Gastrocnemius medialis (tissue), 4 donors: ENCODE measurements around the gene FOXP4. TPM values are rescaled to one million over a fixed set of nuclear protein-coding genes. Genes with fewer than 3 reads are reported as not detected.

Experiments used
- ATAC-seq, 2 donors: fragments of 150-250 bp; one replicate each; pipeline ENCODE4 v1.9.1; 2016
- DNase-seq, 2 donors: peaks; one replicate each; pipeline ENCODE4 v3.0.0-alpha.2; 2019
- H3K27ac ChIP-seq, 4 donors: fragments of 200-600 bp; sonication (generic); 1 replicate in 1 of 4; 2 replicates in 3 of 4; pipeline ENCODE4 v1.5.1; 2016 to 2018; ENCODE audit warnings: mild to moderate bottlenecking in 2 of 4, moderate library complexity in 1 of 4
- H3K27me3 ChIP-seq, 3 donors: fragments of 200-600 bp; sonication (generic) in 2 of 3; 1 replicate in 1 of 3; 2 replicates in 2 of 3; pipeline versions ENCODE4 v1.5.1 to v1.6.0; 2016 to 2019; ENCODE audit warnings: mild to moderate bottlenecking in 1 of 3, moderate library complexity in 1 of 3
- H3K36me3 ChIP-seq, 2 donors: fragments of 200-600 bp; sonication (generic) in 1 of 2; one replicate each; pipeline ENCODE4 v1.5.1; 2017 to 2018
- H3K4me1 ChIP-seq, 2 donors: fragments of 200-600 bp; sonication (generic) in 1 of 2; one replicate each; pipeline ENCODE4 v1.5.1; 2016 to 2017; ENCODE audit warnings: mild to moderate bottlenecking in 2 of 2
- H3K4me3 ChIP-seq, 4 donors: fragments of 200-600 bp; sonication (generic) in 3 of 4; 1 replicate in 1 of 4; 2 replicates in 3 of 4; pipeline ENCODE4 v1.5.1; 2016 to 2019; ENCODE audit warnings: mild to moderate bottlenecking in 2 of 4
- H3K9me3 ChIP-seq, 3 donors: fragments of 200-600 bp; sonication (generic) in 2 of 3; 1 replicate in 1 of 3; 2 replicates in 2 of 3; pipeline ENCODE4 v1.5.1; 2016 to 2019
- CTCF ChIP-seq, 5 experiments: fragments of 450-650 bp in 3 of 5; fragments of 200-600 bp in 2 of 5; sonication (generic) in 2 of 5; IDR thresholded peaks in 4 of 5; conservative IDR thresholded peaks in 1 of 5; 1 replicate in 4 of 5; 2 replicates in 1 of 5; pipeline ENCODE4 v1.5.1; 2016 to 2019; ENCODE audit warnings: antibody characterized with exemption in 5 of 5, mild to moderate bottlenecking in 3 of 5, moderate library complexity in 3 of 5
- POLR2A ChIP-seq, 2 donors: fragments of 450-650 bp; IDR thresholded peaks; one replicate each; pipeline ENCODE4 v1.6.1; 2017; ENCODE audit warnings: antibody characterized with exemption in 2 of 2, mild to moderate bottlenecking in 2 of 2, moderate library complexity in 2 of 2
- in situ Hi-C, 4 donors: fragments of 200-750 bp; cut with MboI; loops; one replicate each; pipeline versions ENCODE4 v1.15.0 to v1.8.0; 2017; ENCODE audit warnings: low sequenced_read_pairs in 4 of 4
- intact Hi-C: fragments of 100-400 bp; cut with DNase I; formaldehyde crosslinking; loops from one replicate; pipeline ENCODE4 v1.15.1; 2023; ENCODE audit warnings: low total_unique reads
- total RNA-seq, 4 donors: library from RNA; depleted of rRNA; stranded (reverse); fragments of >200 nt; gene quantifications; one replicate each; pipeline versions ENCODE4 v1.1.0 to v1.2.3, GENCODE V29; 2016

Gene FOXP4
- total RNA-seq, 4 donors from 2014 or later, result 3.4 to 11.4 (median 6.5) TPM

GRCh38 chr6:41583565-41583964 is 37.4 kb downstream of the FOXP4 start:
- intact Hi-C loops (no loop called here), in situ Hi-C loops (no loop called here)
- H3K4me1 ChIP-seq, result peaks cover 16 to 19% of the 10 kb centered on the region in 2 donors
- no peak for TF ChIP-seq POLR2A (IDR thresholded peaks at IDR 0.05)
- TF ChIP-seq CTCF (IDR thresholded peaks at IDR 0.05 in 4 of 5, conservative IDR thresholded peaks at IDR 0.05 in 1 of 5), result no peak
- DNase-seq (no peak), ATAC-seq (no peak)
- no peak overlapping the region for H3K27ac ChIP-seq
- no peaks in the 10 kb centered on the region for H3K9me3 ChIP-seq
- no peaks in the 10 kb centered on the region for H3K27me3 ChIP-seq
- H3K4me3 ChIP-seq, result no peak overlapping the region
- peaks cover 0 to 11% of the 10 kb centered on the region in 2 donors for H3K36me3 ChIP-seq

- intact Hi-C loops, result no loop called here
Observed at GRCh38 chr6:41584205-41584604, 38.0 kb downstream of the FOXP4 start.

GRCh38 chr6:41584668-41585205 is 38.6 kb downstream of the FOXP4 start:
- no peak overlapping the region for H3K4me3 ChIP-seq
- H3K27me3 ChIP-seq, result no peaks in the 10 kb centered on the region
- no peaks in the 10 kb centered on the region for H3K9me3 ChIP-seq
- peaks cover 12 to 19% of the 10 kb centered on the region in 2 donors for H3K4me1 ChIP-seq
- in situ Hi-C loops, result no loop called here
- TF ChIP-seq POLR2A (IDR thresholded peaks at IDR 0.05), result no peak
- TF ChIP-seq CTCF (IDR thresholded peaks at IDR 0.05 in 4 of 5, conservative IDR thresholded peaks at IDR 0.05 in 1 of 5), result no peak
- intact Hi-C loops, result no loop called here
- peaks cover 0 to 11% of the 10 kb centered on the region in 2 donors for H3K36me3 ChIP-seq
- ATAC-seq (no peak), DNase-seq (no peak)
- H3K27ac ChIP-seq, result no peak overlapping the region

More at GRCh38 chr6:41584205-41584604, 38.0 kb downstream of the FOXP4 start:
- no peaks in the 10 kb centered on the region for H3K9me3 ChIP-seq
- no peaks in the 10 kb centered on the region for H3K27me3 ChIP-seq
- in situ Hi-C loops, result no loop called here
- no peak overlapping the region for H3K27ac ChIP-seq
- no peak overlapping the region for H3K4me3 ChIP-seq
- ATAC-seq (no peak), DNase-seq (no peak)
- no peak for TF ChIP-seq POLR2A (IDR thresholded peaks at IDR 0.05)
- TF ChIP-seq CTCF (IDR thresholded peaks at IDR 0.05 in 4 of 5, conservative IDR thresholded peaks at IDR 0.05 in 1 of 5), result no peak
- peaks cover 0 to 11% of the 10 kb centered on the region in 2 donors for H3K36me3 ChIP-seq
- H3K4me1 ChIP-seq, result peaks cover 12 to 19% of the 10 kb centered on the region in 2 donors

- TF ChIP-seq POLR2A (IDR thresholded peaks at IDR 0.05) (no peak), CTCF (IDR thresholded peaks at IDR 0.05 in 4 of 5, conservative IDR thresholded peaks at IDR 0.05 in 1 of 5) (no peak)
- in situ Hi-C loops (no loop called here), intact Hi-C loops (no loop called here)
- Histone ChIP-seq H3K36me3 (peaks cover 0 to 11% of the 10 kb centered on the region in 2 donors), H3K4me1 (peaks cover 12 to 17% of the 10 kb centered on the region in 2 donors), H3K27ac (no peak overlapping the region), H3K9me3 (no peaks in the 10 kb centered on the region), H3K4me3 (no peak overlapping the region), H3K27me3 (no peaks in the 10 kb centered on the region)
- DNase-seq (no peak), ATAC-seq (no peak)
Observed at GRCh38 chr6:41585605-41586004, 39.4 kb downstream of the FOXP4 start.
